HepG2 (cell line): ENCODE data around the gene COL4A3. TPM values are rescaled to one million over a fixed set of nuclear protein-coding genes. Genes with fewer than 3 reads are reported as not detected.

Experiments used
- ATAC-seq: fragments of 200-7000 bp; cut with Tn5 transposase; 3 replicates; pipeline ENCODE4 v1.9.1; 2020; ENCODE audit warnings: mild to moderate bottlenecking, moderate library complexity
- BruUV-seq: library from RNA; stranded (reverse); fragments of 400-500 nt; replicated peaks from 2 replicates; lab custom pipeline; 2021; lab: Mats Ljungman, UMichigan
- CTCF ChIA-PET: fragments of 300-600 bp; formaldehyde crosslinking; extraction: SDS; loops from one replicate; lab custom pipeline; 2021; ENCODE audit warnings: low total read pairs, inconsistent platforms, low intra/inter-chr PET ratio; lab: Yijun Ruan, JAX
- POLR2A ChIA-PET: fragments of 350-600 bp; sonication (Branson Sonifier 250); formaldehyde crosslinking; loops from one replicate; lab custom pipeline; 2020; ENCODE audit warnings: antibody characterized with exemption, inconsistent platforms; lab: Yijun Ruan, JAX
- DNase-seq: peaks from one replicate; pipeline ENCODE4 v3.0.0-alpha.2; 2015; ENCODE audit warnings: low spot score
- FAIRE-seq: peaks from 3 replicates; lab custom pipeline; 2011; peaks lifted over from hg19 to GRCh38; lab: Jason Lieb, UNC
- H2AFZ ChIP-seq: one replicate; pipeline ENCODE4 v1.6.1; 2011; ENCODE audit warnings: low read length, inconsistent platforms
- H3K27ac ChIP-seq: fragments of 300-600 bp; 3 replicates; pipeline ENCODE4 v1.8.0; 2011; ENCODE audit warnings: mixed run types, mild to moderate bottlenecking, mixed read lengths, low read length, inconsistent platforms; ENCODE audit not compliant: insufficient read depth; ENCODE audit errors: extremely low read length
- H3K27me3 ChIP-seq, 2 experiments: fragments of 200-600 bp in 1 of 2; 2 replicates in 1 of 2; 3 replicates in 1 of 2; pipeline versions ENCODE4 v1.6.0 to v1.8.0; 2011; ENCODE audit warnings: low read length in 2 of 2, mild to moderate bottlenecking in 2 of 2, moderate library complexity in 2 of 2, inconsistent platforms in 1 of 2; ENCODE audit not compliant: insufficient read depth in 2 of 2, control insufficient read depth in 1 of 2
- H3K36me3 ChIP-seq, 2 experiments: fragments of 200-600 bp in 1 of 2; replicated peaks in 1 of 2; 2 replicates in 1 of 2; 3 replicates in 1 of 2; pipeline versions ENCODE4 v1.5.1 to v1.8.0; 2011; ENCODE audit warnings: low read length in 2 of 2, inconsistent platforms in 1 of 2; ENCODE audit not compliant: insufficient read depth in 2 of 2, control insufficient read depth in 1 of 2
- H3K4me1 ChIP-seq: 2 replicates; pipeline ENCODE4 v1.5.1; 2012; ENCODE audit warnings: low read length, inconsistent platforms; ENCODE audit not compliant: insufficient read depth
- H3K4me2 ChIP-seq: 2 replicates; pipeline ENCODE4 v1.6.0; 2011; ENCODE audit warnings: low read depth, low read length, inconsistent platforms
- H3K4me3 ChIP-seq, 3 experiments: fragments of 200-600 bp in 1 of 3; sonication (generic), shearing (Covaris generic) in 1 of 3; replicated peaks in 1 of 3; 2 replicates each; pipeline ENCODE4 v1.5.1; 2011 to 2016; ENCODE audit warnings: low read length in 3 of 3, inconsistent platforms in 2 of 3, low read depth in 2 of 3, mild to moderate bottlenecking in 2 of 3, control low read depth in 1 of 3, mixed read lengths in 1 of 3; ENCODE audit not compliant: insufficient read depth in 1 of 3
- H3K79me2 ChIP-seq: one replicate; pipeline ENCODE4 v1.6.1; 2011; ENCODE audit warnings: low read length, inconsistent platforms; ENCODE audit not compliant: insufficient read depth
- H3K9ac ChIP-seq: 2 replicates; pipeline ENCODE4 v1.6.0; 2011; ENCODE audit warnings: mild to moderate bottlenecking, low read depth, low read length, inconsistent platforms; ENCODE audit not compliant: insufficient read depth
- H3K9me3 ChIP-seq: 2 replicates; pipeline ENCODE4 v1.5.1; 2012; ENCODE audit warnings: mild to moderate bottlenecking, low read length
- H4K20me1 ChIP-seq: 2 replicates; pipeline ENCODE4 v1.6.0; 2011; ENCODE audit warnings: inconsistent platforms, mild to moderate bottlenecking, low read length, moderate library complexity; ENCODE audit not compliant: insufficient read depth
- BCL6 ChIP-seq: IDR thresholded peaks from 2 replicates; pipeline ENCODE4 v1.6.1; 2016; ENCODE audit warnings: missing genetic modification reagents, missing compliant biosample characterization
- FOXM1 ChIP-seq: sonication (generic); formaldehyde crosslinking; IDR thresholded peaks from 2 replicates; pipeline ENCODE4 v1.5.0; 2020; ENCODE audit warnings: missing genetic modification reagents
- GFI1 ChIP-seq: sonication (generic); formaldehyde crosslinking; IDR thresholded peaks from 2 replicates; pipeline ENCODE4 v1.5.0; 2020; ENCODE audit warnings: missing genetic modification reagents, mild to moderate bottlenecking, borderline replicate concordance
- HCFC1 ChIP-seq: fragments of 150-350 bp; IDR thresholded peaks from 2 replicates; pipeline ENCODE4 v1.6.1; 2014; ENCODE audit warnings: low read depth, low read length
- MAFK ChIP-seq, 2 experiments: IDR thresholded peaks in 1 of 2; conservative IDR thresholded peaks in 1 of 2; 2 replicates each; pipeline ENCODE4 v1.6.1; 2011; ENCODE audit warnings: improper control_type of control experiment in 2 of 2, low read length in 2 of 2
- MLLT10 ChIP-seq: sonication (generic); formaldehyde crosslinking; IDR thresholded peaks from 2 replicates; pipeline ENCODE4 v1.4.0; 2020; ENCODE audit warnings: missing genetic modification reagents
- NFRKB ChIP-seq: fragments of 450-650 bp; IDR thresholded peaks from 2 replicates; pipeline ENCODE4 v1.6.1; 2017
- NPAS2 ChIP-seq: sonication (generic); formaldehyde crosslinking; IDR thresholded peaks from 2 replicates; pipeline ENCODE4 v1.8.0; 2022; ENCODE audit warnings: mild to moderate bottlenecking, missing genetic modification reagents, borderline replicate concordance
- NR2F1 ChIP-seq, 2 experiments: fragments of 450-650 bp in 1 of 2; formaldehyde crosslinking in 1 of 2; IDR thresholded peaks; 2 replicates each; pipeline versions ENCODE4 v1.5.0 to v1.6.1; 2016 to 2020; ENCODE audit warnings: mild to moderate bottlenecking in 1 of 2, missing compliant biosample characterization in 1 of 2, missing genetic modification reagents in 1 of 2, moderate library complexity in 1 of 2
- SRY ChIP-seq: sonication (generic); formaldehyde crosslinking; IDR thresholded peaks from 2 replicates; pipeline ENCODE4 v1.8.0; 2022; ENCODE audit warnings: mild to moderate bottlenecking, missing genetic modification reagents
- STAG1 ChIP-seq: sonication (generic); formaldehyde crosslinking; IDR thresholded peaks from 2 replicates; pipeline ENCODE4 v1.4.0; 2020; ENCODE audit warnings: missing genetic modification reagents
- TAF15 ChIP-seq: fragments of 200-400 bp; formaldehyde crosslinking; IDR thresholded peaks from one replicate; pipeline ENCODE4 v1.6.1; 2018; ENCODE audit warnings: mild to moderate bottlenecking, low read depth, low read length; ENCODE audit not compliant: poor library complexity, severe bottlenecking
- XRCC5 ChIP-seq: fragments of 200-400 bp; formaldehyde crosslinking; optimal IDR thresholded peaks from 2 replicates; pipeline ENCODE3; 2017; ENCODE audit warnings: mild to moderate bottlenecking, low read length
- ZNF10 ChIP-seq: sonication (generic); formaldehyde crosslinking; IDR thresholded peaks from 2 replicates; pipeline ENCODE4 v1.4.0; 2020; ENCODE audit warnings: mild to moderate bottlenecking, low read depth, missing genetic modification reagents, borderline replicate concordance
- ZNF644 ChIP-seq: IDR thresholded peaks from 2 replicates; pipeline ENCODE4 v1.6.1; 2016; ENCODE audit warnings: low read depth
- ZNF839 ChIP-seq: sonication (generic); formaldehyde crosslinking; IDR thresholded peaks from 2 replicates; pipeline ENCODE4 v1.4.0; 2020; ENCODE audit warnings: missing genetic modification reagents, mild to moderate bottlenecking, borderline replicate concordance
- ZSCAN21 ChIP-seq: sonication (generic); formaldehyde crosslinking; IDR thresholded peaks from 2 replicates; pipeline ENCODE4 v1.8.0; 2022; ENCODE audit warnings: mild to moderate bottlenecking, missing genetic modification reagents, moderate library complexity, borderline replicate concordance
- whole genome bisulfite sequencing: methylation state at CpG from one replicate; pipeline ENCODE4 v1.1.6; 2017; ENCODE audit warnings: low lambda C conversion rate; 5-methylcytosine and 5-hydroxymethylcytosine counted together
- in situ Hi-C: cut with HindIII; loops from 2 replicates; pipeline ENCODE4 v1.10.0; 2017; ENCODE audit warnings: low pct_unique_long_range_greater_than_20kb; ENCODE audit not compliant: extremely low pct_ligation_motif_present
- intact Hi-C: fragments of 100-400 bp; cut with micrococcal nuclease; formaldehyde crosslinking; loops from one replicate; pipeline ENCODE4 v1.10.0; 2022; ENCODE audit not compliant: unreplicated experiment
- polyA plus RNA-seq, 8 experiments: library from polyadenylated mRNA; depleted of rRNA in 3 of 8; stranded (reverse) in 7 of 8; unstranded in 1 of 8; fragments of >200 nt; fragmentation: Illumina TruSeq in 4 of 8; extraction: Trizol in 4 of 8; gene quantifications; 2 replicates each; pipeline versions ENCODE4 v1.2.1 to v1.2.3, GENCODE V29; 2011 to 2016; ENCODE audit warnings: low read depth in 4 of 8, missing spikeins in 1 of 8, mixed read lengths in 1 of 8; ENCODE audit not compliant: insufficient read depth in 1 of 8
- total RNA-seq, 5 experiments: library from RNA; depleted of rRNA; stranded (reverse); fragments of >200 nt; fragmentation: Illumina TruSeq; extraction: Trizol; gene quantifications; 2 replicates each; pipeline ENCODE4 v1.2.3, GENCODE V29; 2016; ENCODE audit warnings: low read depth in 1 of 5
- TF ChIP-seq, protein P1 (sequence below), 2 experiments: sonication (generic) in 1 of 2; formaldehyde crosslinking in 1 of 2; IDR thresholded peaks; 2 replicates each; pipeline versions ENCODE4 v1.4.0 to v1.6.1; 2018 to 2020; ENCODE audit warnings: missing genetic modification reagents in 2 of 2, borderline replicate concordance in 1 of 2, low read depth in 1 of 2, mild to moderate bottlenecking in 1 of 2, missing biosample characterization in 1 of 2
- TF ChIP-seq, protein P2 (sequence below): sonication (generic); formaldehyde crosslinking; IDR thresholded peaks from 2 replicates; pipeline ENCODE4 v1.4.0; 2020; ENCODE audit warnings: mild to moderate bottlenecking, missing genetic modification reagents

Gene COL4A3
- total and polyA plus RNA-seq, 2 of the 13 experiments (the other 11 are each of a cell fraction or from before 2014, with no cell fraction given), result 0.02 TPM; not detected in 1

GRCh38 chr2:227238238-227239237 lies 74.1 kb downstream of the COL4A3 start:
- no peak overlapping the region for H2AFZ ChIP-seq
- ATAC-seq, result peak; percentile 79
- 7% methylated on average over 10 of the region's 10 CpGs for WGBS
- TF ChIP-seq SRY (CRISPR knock-in tag) (no peak), STAG1 (peak; percentile 73), GFI1 (CRISPR knock-in tag) (peak; percentile 41; the same call in 1 of the 2 replicates), NPAS2 (CRISPR knock-in tag) (no peak), ZNF839 (CRISPR knock-in tag) (no peak), ZSCAN21 (CRISPR knock-in tag) (no peak), MLLT10 (CRISPR knock-in tag) (no peak), TAF15 (no peak), HCFC1 (no peak), BCL6 (CRISPR knock-in tag) (no peak), NR2F1 (CRISPR knock-in tag; IDR thresholded peaks at IDR 0.05) (no peak), MAFK (conservative IDR thresholded peaks at IDR 0.05 in 1 of 2, IDR thresholded peaks at IDR 0.05 in 1 of 2; ENCODE audit: low read length in 2 of 2) (peak; percentile 74 to 80; a peak in 3 of 4 replicates), NFRKB (no peak), ZNF644 (no peak), FOXM1 (no peak), ZNF10 (no peak), XRCC5 (peak; percentile 53)
- TF ChIP-seq, protein P1, sequence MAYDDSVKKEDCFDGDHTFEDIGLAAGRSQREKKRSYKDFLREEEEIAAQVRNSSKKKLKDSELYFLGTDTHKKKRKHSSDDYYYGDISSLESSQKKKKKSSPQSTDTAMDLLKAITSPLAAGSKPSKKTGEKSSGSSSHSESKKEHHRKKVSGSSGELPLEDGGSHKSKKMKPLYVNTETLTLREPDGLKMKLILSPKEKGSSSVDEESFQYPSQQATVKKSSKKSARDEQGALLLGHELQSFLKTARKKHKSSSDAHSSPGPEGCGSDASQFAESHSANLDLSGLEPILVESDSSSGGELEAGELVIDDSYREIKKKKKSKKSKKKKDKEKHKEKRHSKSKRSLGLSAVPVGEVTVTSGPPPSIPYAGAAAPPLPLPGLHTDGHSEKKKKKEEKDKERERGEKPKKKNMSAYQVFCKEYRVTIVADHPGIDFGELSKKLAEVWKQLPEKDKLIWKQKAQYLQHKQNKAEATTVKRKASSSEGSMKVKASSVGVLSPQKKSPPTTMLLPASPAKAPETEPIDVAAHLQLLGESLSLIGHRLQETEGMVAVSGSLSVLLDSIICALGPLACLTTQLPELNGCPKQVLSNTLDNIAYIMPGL (CRISPR knock-in tag; IDR thresholded peaks at IDR 0.05; ENCODE audit: borderline replicate concordance in 1 of 2, low read depth in 1 of 2), result 0 out of 4 replicates have a peak, but pooled peaks of 1 of the 2 experiments have one; percentile 29
- TF ChIP-seq, protein P2, sequence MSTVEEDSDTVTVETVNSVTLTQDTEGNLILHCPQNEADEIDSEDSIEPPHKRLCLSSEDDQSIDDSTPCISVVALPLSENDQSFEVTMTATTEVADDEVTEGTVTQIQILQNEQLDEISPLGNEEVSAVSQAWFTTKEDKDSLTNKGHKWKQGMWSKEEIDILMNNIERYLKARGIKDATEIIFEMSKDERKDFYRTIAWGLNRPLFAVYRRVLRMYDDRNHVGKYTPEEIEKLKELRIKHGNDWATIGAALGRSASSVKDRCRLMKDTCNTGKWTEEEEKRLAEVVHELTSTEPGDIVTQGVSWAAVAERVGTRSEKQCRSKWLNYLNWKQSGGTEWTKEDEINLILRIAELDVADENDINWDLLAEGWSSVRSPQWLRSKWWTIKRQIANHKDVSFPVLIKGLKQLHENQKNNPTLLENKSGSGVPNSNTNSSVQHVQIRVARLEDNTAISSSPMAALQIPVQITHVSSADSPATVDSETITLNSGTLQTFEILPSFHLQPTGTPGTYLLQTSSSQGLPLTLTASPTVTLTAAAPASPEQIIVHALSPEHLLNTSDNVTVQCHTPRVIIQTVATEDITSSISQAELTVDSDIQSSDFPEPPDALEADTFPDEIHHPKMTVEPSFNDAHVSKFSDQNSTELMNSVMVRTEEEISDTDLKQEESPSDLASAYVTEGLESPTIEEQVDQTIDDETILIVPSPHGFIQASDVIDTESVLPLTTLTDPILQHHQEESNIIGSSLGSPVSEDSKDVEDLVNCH (CRISPR knock-in tag), result no peak

More at GRCh38 chr2:227238238-227239237, 74.1 kb downstream of the COL4A3 start:
- CTCF ChIA-PET, result interaction anchor here (1.0 to 2.7 kb wide), 2 partner anchors 108 to 1568 kb away, joined by 3 to 46 read pairs; no protein-coding TSS in a partner anchor
- H3K4me3 ChIP-seq, result no peak overlapping the region
- H3K9me3 ChIP-seq, result no peaks in the 10 kb centered on the region
- POLR2A ChIA-PET, result no interaction called here
- H3K27ac ChIP-seq, result no peak overlapping the region
- BruUV-seq, result no TSS peak
- H3K4me1 ChIP-seq, result no peaks in the 10 kb centered on the region
- FAIRE-seq, result peak; percentile 95
- in situ Hi-C loops, result no loop called here
- no peak overlapping the region for H3K9ac ChIP-seq
- peak; percentile 49 for DNase-seq
- intact Hi-C loops, result loop anchor here (1.0 to 5.0 kb wide), 4 partner anchors 74 to 1566 kb away; partner anchors contain the start of gene MFF
- H3K79me2 ChIP-seq, result no peaks in the 10 kb centered on the region
- no peak overlapping the region for H3K4me2 ChIP-seq
- no peaks in the 10 kb centered on the region for H4K20me1 ChIP-seq
- H3K27me3 ChIP-seq, result 0 out of 5 replicates have a peak, but pooled peaks cover 0 to 1% of the 10 kb centered on the region in 2 experiments
- no peaks in the 10 kb centered on the region for H3K36me3 ChIP-seq
